Measurements from ENCODE around the gene MAN1B1. TPM values are rescaled to one million over a fixed set of nuclear protein-coding genes. Genes with fewer than 3 reads are reported as not detected.

MAN1B1 gene
- total RNA-seq, 4 donors from 2014 or later = 52.1 to 99.2 (median 63.1) TPM

DNA sequence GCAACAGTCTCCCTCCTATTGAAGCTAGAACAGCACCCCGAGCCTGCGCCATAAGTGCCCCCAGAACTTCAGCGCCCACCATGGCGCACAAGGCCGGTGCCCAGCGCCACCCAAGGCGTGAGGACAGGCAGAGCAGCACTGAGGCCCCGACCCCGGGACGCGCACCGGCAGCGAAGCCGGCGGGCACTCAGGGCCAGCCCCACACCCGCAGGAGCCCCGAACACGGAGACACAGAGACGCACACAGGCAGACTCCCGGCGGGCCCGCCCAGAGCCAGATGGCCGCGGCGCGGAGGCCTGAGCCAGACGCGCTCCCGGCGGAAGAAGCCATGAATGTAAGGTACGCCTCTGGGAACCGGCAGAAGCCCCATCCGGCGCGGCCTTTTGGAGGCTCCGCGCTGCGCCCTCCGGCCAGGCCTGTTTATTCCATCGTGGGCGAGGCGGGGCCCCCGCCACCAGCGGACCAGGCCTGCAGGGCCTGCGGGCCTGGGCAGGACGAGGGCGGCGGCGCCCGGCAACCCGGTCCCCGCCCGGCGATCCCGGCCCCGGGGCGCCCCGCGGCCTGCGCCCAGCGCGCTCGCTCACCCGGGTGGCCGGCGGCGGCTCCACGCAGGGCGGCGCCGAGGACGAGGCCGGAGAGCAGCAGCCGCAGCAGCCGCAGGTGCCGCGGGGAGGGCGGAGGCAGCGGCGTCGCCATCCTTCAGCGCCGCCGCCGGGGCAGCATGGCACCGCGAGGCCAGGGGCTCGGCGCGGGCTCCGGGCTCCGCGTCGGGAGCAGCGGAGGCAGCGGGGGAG lies 41.3 kb upstream of the MAN1B1 start:
- H3K9me3 ChIP-seq = no peaks in the 10 kb centered on the region
- peaks cover 39% of the 10 kb centered on the region for H3K4me1 ChIP-seq
- peak overlapping the region; percentile 41 for H3K27ac ChIP-seq
- WGBS = 2% methylated on average over 38 of the region's 96 CpGs
- DNase-seq (ENCODE audit: low spot score in 2 of 2) = no peak
- peak overlapping the region; percentile 69 for H3K4me3 ChIP-seq
- H3K27me3 ChIP-seq = peaks cover 34% of the 10 kb centered on the region
- TF ChIP-seq POLR2AphosphoS5 (IDR thresholded peaks at IDR 0.05) (no peak), EP300 (IDR thresholded peaks at IDR 0.05) (no peak), CTCF (IDR thresholded peaks at IDR 0.05) (no peak), POLR2A (IDR thresholded peaks at IDR 0.05) (no peak)
- peaks cover 3% of the 10 kb centered on the region for H3K36me3 ChIP-seq

DNA sequence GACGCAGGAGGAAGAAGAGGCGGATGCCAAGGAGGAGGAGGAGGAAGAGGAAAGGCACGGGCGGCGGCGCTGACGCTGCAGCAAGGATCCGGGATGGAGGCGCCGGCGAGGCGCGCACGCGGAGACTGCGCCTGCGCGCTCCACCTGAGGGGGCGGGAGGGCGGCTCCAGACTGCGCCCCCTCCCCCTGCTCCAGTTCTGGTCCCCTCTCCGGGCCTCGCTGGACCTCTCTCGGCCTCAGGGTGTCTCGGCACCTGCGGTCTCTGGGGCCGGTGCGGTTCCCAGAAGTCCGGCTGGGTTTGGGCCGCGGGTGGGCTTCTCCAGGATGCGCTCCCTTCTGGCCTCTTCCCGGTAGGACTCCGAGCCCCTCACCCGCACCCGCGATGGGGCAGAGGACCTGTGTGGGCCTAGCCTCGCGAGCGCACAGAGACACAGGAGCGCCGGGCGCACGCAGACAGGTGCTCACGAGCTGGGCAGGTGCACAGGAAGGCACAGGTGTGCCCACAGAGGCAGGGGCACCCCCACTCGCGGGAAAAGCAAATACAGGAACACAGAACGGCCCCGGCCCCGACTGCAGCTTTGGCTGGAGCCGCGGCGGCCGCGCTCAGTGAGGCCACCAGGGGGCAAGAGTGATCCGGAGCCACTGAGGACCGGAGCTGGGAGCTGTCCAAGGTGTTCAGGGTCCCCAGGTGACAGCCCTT lies 40.5 kb upstream of the MAN1B1 start, which contains the start of gene NPDC1:
TSS of gene NPDC1 (minus strand) at position 90 of the 700 bp plus-strand sequence. CDS start 188 bp downstream, outside the sequence.
- TF ChIP-seq CTCF (IDR thresholded peaks at IDR 0.05) = peak; percentile 53 to 91
- TF ChIP-seq POLR2A (IDR thresholded peaks at IDR 0.05) = no peak
- peak within 1 kb of the TSS; percentile 41 for H3K27ac ChIP-seq
- H3K27me3 ChIP-seq = peaks cover 39% of the 10 kb centered on the region
- no peaks in the 10 kb centered on the region for H3K36me3 ChIP-seq
- no peak for DNase-seq (ENCODE audit: low spot score in 2 of 2)
- no peaks in the 10 kb centered on the region for H3K9me3 ChIP-seq
- 3% methylated on average over 15 of the region's 57 CpGs for WGBS
- peaks cover 39% of the 10 kb centered on the region for H3K4me1 ChIP-seq
- H3K4me3 ChIP-seq = peak within 1 kb of the TSS; percentile 69

- Histone ChIP-seq H3K27ac (no peak overlapping the region), H3K9me3 (no peaks in the 10 kb centered on the region), H3K36me3 (no peaks in the 10 kb centered on the region), H3K27me3 (peaks cover 63% of the 10 kb centered on the region), H3K4me3 (no peak overlapping the region), H3K4me1 (peaks cover 51% of the 10 kb centered on the region)
- DNase-seq (ENCODE audit: low spot score in 2 of 2) = no peak
- WGBS = 49% methylated on average over 22 of the region's 72 CpGs
- TF ChIP-seq CTCF (IDR thresholded peaks at IDR 0.05) = no peak
- TF ChIP-seq EP300 (IDR thresholded peaks at IDR 0.05) = no peak
- TF ChIP-seq POLR2A (IDR thresholded peaks at IDR 0.05) = no peak
- TF ChIP-seq POLR2AphosphoS5 (IDR thresholded peaks at IDR 0.05) = no peak
Measured at GRCh38 chr9:137048655-137049543, 37.9 kb upstream of the MAN1B1 start.

DNA sequence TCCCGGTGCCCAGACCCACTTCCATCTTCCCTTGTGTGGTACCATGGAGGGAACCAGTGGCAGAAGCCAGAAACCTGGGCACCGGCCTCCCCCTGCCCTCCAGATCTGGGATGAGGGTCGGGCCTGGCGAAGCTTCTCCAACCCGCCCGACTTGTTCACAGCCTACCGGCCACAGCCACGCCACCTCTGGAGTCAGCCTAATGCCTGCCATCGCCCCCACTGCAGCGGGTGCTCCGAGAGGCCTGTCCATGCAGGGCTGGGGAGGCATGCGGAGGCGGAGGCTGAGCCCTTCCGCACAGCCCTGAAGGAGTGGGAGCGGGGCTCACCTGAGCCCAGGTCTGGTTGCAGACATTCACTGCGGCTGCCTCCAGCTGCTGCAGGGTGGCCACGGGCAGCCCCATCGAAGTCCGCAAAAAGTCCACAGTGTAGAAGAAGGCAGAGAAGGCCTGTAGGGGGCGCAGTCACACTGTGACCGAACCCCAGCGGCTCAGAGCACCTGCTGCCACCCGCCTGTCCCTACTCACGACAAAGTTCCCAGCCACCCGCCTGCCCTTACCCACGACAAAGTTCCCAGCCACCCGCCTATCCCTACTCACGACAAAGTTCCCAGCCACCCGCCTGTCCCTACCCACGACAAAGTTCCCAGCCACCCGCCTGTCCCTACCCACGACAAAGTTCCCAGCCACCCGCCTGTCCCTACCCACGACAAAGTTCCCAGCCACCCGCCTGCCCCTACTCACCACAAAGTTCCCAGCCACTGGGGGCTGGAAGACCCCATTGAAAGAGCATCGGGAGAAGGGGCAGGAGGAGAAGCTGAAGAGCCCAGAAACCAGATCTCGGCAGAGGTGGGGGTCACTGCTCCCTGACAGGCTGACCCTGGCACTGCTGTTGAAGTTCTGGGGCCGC lies 37.0 kb upstream of the MAN1B1 start:
- H3K9me3 ChIP-seq = no peaks in the 10 kb centered on the region
- 62% methylated on average over 29 of the region's 38 CpGs for WGBS
- no peak for DNase-seq (ENCODE audit: low spot score in 2 of 2)
- peaks cover 52% of the 10 kb centered on the region for H3K4me1 ChIP-seq
- TF ChIP-seq POLR2AphosphoS5 (IDR thresholded peaks at IDR 0.05) (no peak), EP300 (IDR thresholded peaks at IDR 0.05) (no peak), CTCF (IDR thresholded peaks at IDR 0.05) (peak in 1 of 2 donors; percentile 46)
- H3K36me3 ChIP-seq = no peaks in the 10 kb centered on the region
- no peak overlapping the region for H3K27ac ChIP-seq
- no peak overlapping the region for H3K4me3 ChIP-seq
- peaks cover 65% of the 10 kb centered on the region for H3K27me3 ChIP-seq
